Bronchial epithelial cell (primary cell): ENCODE measurements around the gene FHIP2A. TPM values are rescaled to one million over a fixed set of nuclear protein-coding genes. Genes with fewer than 3 reads are reported as not detected.
A peak's percentile ranks its signal among the peaks of the same experiment; 100 is the strongest.

ENCODE experiments used
- DNase-seq: peaks from one replicate; pipeline ENCODE4 v3.0.0-alpha.2; 2010; ENCODE audit warnings: low read depth
- FAIRE-seq: peaks from 2 replicates; lab custom pipeline; 2011; peaks lifted over from hg19 to GRCh38; lab: Jason Lieb, UNC
- H3K27me3 ChIP-seq: 2 replicates; pipeline ENCODE4 v1.5.1; 2011; ENCODE audit warnings: low read length; ENCODE audit not compliant: control insufficient read depth, insufficient read depth
- H3K36me3 ChIP-seq: 2 replicates; pipeline ENCODE4 v1.5.1; 2011; ENCODE audit warnings: low read length; ENCODE audit not compliant: control insufficient read depth, insufficient read depth
- H3K4me3 ChIP-seq: 2 replicates; pipeline ENCODE4 v1.5.1; 2011; ENCODE audit warnings: mild to moderate bottlenecking, low read depth, low read length, control low read depth
- CTCF ChIP-seq: IDR thresholded peaks from 2 replicates; pipeline ENCODE4 v1.5.1; 2011; ENCODE audit warnings: mild to moderate bottlenecking, moderate library complexity, low read length, control low read depth, inconsistent platforms; ENCODE audit not compliant: insufficient read depth, severe bottlenecking
- total RNA-seq: library from RNA; depleted of rRNA; stranded (reverse); fragments of >200 nt; gene quantifications from 2 replicates; pipeline ENCODE4 v1.2.1, GENCODE V29; 2014

Gene FHIP2A
- total RNA-seq, 1 donor from 2014 or later, result 6.8 TPM

GRCh38 chr10:114808982-114809381, 12.6 kb upstream of the FHIP2A start:
- Histone ChIP-seq H3K36me3 (no peaks in the 10 kb centered on the region), H3K4me3 (no peak overlapping the region), H3K27me3 (no peaks in the 10 kb centered on the region)
- TF ChIP-seq CTCF, result no peak
- FAIRE-seq (no peak), DNase-seq (no peak)

GRCh38 chr10:114810926-114811325, 10.7 kb upstream of the FHIP2A start:
- DNase-seq, result no peak
- no peak for FAIRE-seq
- Histone ChIP-seq H3K36me3 (no peaks in the 10 kb centered on the region), H3K27me3 (no peaks in the 10 kb centered on the region), H3K4me3 (no peak overlapping the region)
- no peak for TF ChIP-seq CTCF

GRCh38 chr10:114811862-114812261, 9.7 kb upstream of the FHIP2A start:
- no peaks in the 10 kb centered on the region for H3K27me3 ChIP-seq
- FAIRE-seq (no peak), DNase-seq (peak; percentile 37)
- H3K36me3 ChIP-seq, result no peaks in the 10 kb centered on the region
- H3K4me3 ChIP-seq, result no peak overlapping the region
- no peak for TF ChIP-seq CTCF

GRCh38 chr10:114815791-114816190, 5.8 kb upstream of the FHIP2A start:
- no peak for TF ChIP-seq CTCF

GRCh38 chr10:114816308-114816707, 5.3 kb upstream of the FHIP2A start:
- TF ChIP-seq CTCF, result no peak
- FAIRE-seq (no peak), DNase-seq (no peak)
- Histone ChIP-seq H3K27me3 (no peaks in the 10 kb centered on the region), H3K36me3 (no peaks in the 10 kb centered on the region), H3K4me3 (no peak overlapping the region)

More at GRCh38 chr10:114815791-114816190, 5.8 kb upstream of the FHIP2A start:
- Histone ChIP-seq H3K4me3 (no peak overlapping the region), H3K27me3 (no peaks in the 10 kb centered on the region), H3K36me3 (no peaks in the 10 kb centered on the region)
- FAIRE-seq, result no peak
- peak; percentile 33 for DNase-seq

- FAIRE-seq (no peak), DNase-seq (no peak)
- no peak overlapping the region for H3K4me3 ChIP-seq
- TF ChIP-seq CTCF, result no peak
- no peaks in the 10 kb centered on the region for H3K27me3 ChIP-seq
- no peaks in the 10 kb centered on the region for H3K36me3 ChIP-seq
Observed at GRCh38 chr10:114819322-114819721, 2.3 kb upstream of the FHIP2A start.
